ENCODE results near the gene ZNF385D.

ZNF385D gene

DNA sequence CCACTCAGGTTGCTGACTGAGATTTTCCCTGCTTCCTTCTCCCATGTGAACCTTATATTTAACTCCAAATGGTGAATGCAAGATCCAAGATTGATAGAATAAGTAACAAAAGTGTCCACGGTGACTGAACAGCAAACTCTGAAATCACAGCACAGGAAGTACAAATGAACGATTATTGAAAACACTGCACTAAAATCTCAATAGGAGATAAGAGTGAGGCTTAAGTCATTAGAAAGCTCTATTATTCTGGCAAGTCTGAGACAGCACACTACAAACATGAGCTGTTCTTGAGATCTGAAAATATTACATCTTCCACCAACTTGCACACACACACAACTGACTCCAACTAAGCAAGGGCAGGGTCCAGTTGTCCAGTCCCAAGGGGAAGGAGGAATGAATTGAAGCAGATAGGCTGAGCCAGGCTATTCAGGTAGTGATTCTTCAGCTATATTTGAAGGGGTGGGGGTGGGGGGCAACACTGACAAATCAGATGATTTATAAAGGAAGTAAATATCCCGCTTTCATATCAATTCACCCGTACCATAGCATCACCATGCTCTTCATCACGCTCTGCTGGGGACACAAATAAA is 2.9 kb downstream of the ZNF385D start:
- DNase-seq (ENCODE audit: low read depth in 2 of 2) = no peak

DNA sequence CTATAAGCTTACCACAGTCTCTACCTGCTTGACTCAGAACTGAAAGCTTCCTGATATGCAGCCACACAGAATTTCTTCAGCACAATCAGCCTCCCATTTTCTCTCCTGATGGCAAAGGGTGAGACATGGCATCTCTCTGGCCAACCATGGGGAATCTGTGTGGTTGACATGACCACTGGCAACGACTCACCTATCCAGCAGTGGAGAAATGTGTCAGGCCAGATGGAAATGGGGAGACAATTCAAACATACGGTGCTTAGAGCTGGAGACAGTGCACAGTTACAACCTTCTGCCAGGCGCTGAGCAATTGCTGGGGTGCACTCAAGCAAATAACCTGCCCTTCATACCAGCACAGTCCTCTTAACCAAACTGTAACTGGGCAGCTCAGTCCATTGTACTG is 3.6 kb downstream of the ZNF385D start:
- no peak for DNase-seq (ENCODE audit: low read depth in 2 of 2)

DNA sequence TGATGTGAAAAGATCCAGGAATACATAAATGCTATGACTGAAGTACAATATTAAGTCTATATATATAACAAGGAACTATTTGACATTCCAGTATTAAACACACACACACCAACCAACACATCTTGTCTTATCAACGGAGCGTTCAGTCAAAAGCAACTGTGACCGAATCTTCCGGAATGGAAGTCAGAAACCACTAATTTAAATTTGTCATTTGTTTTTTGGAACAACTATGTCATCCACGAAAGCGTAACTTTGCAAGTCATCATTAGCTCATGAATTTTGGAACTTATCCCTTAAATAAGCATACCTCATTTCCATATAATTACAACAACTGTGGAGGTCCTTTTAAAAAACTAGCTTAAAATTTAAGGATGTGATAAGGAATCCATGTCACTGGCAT is 5.0 kb downstream of the ZNF385D start:
- DNase-seq (ENCODE audit: low read depth in 2 of 2) = no peak

DNA sequence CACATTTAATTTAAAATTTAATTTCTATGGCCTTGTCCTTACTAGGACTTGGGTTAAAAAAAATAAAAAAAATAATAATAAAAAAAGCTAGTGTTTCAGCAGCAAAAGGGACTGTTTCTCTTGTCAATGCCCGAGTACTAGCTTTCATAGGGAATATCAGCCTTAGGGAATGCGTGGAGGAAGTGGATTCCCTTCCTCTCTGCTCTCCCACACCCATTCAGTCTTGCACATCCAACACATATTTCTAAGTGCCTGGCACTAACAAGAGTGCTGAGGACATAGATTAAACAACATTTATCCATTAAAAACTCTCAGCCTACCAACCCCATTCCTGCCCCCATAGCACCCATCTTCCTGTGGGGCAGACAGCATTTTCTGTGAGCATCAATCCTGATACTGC is 6.2 kb downstream of the ZNF385D start:
- no peak for DNase-seq (ENCODE audit: low read depth in 2 of 2)

DNA sequence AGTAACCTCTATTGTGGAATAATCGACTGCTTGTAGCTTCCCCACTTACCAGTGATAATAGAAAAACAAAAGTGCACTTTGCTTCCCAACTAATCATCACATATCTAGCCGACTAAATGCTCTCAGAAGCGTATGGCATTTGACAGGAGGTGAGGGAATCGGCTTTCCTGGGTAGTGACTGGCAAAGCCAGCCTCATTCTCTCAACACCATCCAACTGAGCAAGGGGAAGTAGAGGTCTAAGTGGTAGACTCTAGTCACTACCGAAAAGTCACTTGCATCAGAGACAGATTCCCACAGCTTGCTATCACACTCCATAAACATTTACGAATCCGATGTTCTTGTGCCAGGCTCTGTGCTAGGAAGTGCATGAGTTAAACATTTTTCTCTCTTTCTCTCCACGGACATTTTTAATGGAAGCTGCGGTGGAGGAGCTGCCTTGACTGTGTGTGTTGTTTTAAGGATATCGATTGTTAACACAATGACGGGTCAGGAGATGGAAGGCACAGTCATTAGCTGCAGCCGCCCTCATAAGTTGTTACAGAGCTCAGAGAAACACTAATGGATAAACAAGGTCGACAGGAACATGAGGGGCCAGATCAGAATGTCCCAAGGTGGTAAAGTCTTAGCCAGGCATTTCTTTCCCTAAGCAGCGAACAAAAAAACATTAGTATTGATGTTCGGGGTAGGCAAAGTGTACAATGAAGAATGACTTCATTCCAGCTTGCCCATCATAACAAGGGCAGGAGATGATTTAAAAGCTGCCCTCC is 11.9 kb downstream of the ZNF385D start:
- no peak for DNase-seq (ENCODE audit: low read depth in 2 of 2)

DNA sequence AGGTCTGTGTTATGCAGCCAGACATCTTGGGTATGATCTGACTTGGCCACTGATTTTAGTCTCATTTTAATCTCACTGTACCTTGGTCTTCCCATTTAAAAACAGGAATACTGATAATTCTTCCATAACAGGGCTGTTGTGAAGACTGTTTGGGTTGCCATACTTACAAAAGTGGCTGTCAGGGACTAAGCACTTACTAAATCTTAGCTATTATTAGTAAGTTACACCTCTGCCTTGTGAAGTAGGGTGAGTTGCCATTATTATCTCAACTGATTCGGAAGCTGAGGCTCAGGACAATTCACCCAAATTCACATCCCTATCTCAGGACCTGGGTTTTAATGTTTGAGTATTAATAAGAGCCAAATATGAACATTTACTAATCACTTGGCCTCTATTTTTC is 12.7 kb downstream of the ZNF385D start:
- no peak for DNase-seq (ENCODE audit: low read depth in 2 of 2)

DNA sequence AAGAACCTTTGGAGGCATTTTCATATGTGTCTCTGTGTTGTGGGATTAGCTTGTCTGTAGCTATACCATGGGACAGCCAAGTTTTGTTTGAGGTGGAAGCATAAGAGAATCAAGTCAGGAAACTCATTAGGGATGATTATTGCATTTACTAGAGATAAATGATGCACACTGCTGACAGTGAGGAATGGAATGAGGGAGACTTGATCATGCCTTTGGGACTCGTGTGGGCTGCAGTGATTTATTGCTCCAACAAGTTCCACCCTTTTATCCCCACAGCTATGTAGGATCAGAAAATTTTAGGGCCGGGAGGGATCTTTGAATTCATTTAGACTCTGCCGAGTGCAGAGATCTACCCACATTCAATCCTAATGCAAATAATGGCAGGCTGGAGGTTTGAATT is 16.3 kb downstream of the ZNF385D start:
- no peak for DNase-seq (ENCODE audit: low read depth in 2 of 2)

DNA sequence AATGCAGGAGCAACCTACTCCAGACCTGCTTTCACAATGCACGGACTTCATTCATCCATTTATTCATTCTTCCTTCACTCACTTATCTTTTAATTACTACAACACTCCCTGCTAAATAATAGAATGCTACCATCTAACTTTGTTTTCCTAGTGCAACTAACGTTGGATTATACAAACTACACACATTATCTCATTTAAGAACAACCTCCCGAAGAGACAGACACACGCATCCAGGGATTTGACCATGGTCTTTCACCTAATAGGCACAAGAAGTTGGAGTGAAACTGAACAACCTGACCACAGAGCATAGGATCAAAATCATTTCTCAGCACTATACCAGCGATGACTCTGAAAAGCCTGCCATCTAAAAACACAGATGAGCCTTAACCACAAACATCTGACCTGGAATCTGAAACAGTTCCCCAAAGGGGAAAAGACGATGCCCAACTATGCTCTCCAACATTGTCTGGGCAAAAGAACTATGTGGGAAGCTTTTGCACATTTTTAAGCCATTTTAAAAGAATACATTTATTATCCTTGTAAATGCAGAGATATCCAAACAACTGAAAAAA is 21.0 kb downstream of the ZNF385D start:
- no peak for DNase-seq (ENCODE audit: low read depth in 2 of 2)

DNA sequence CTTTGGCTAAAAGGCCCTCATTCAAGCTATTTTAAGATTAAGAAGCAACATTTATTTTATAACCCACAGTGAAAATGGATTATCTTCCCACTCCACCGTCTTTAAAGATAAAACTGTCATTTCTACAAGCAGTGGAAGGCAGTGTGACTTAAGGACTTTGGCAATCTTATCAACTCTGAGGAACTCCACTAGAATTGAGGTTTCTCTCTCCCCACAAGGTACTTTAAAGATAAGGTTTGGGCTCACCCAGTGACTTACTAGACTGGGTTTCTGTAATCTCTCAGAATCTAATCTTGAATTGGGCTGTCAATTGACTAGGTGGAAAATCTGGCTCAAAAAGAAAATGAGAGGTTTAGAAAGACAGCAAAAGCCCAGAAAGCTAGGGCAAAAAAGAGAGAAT is 21.7 kb downstream of the ZNF385D start:
- DNase-seq (ENCODE audit: low read depth in 2 of 2) = no peak

DNA sequence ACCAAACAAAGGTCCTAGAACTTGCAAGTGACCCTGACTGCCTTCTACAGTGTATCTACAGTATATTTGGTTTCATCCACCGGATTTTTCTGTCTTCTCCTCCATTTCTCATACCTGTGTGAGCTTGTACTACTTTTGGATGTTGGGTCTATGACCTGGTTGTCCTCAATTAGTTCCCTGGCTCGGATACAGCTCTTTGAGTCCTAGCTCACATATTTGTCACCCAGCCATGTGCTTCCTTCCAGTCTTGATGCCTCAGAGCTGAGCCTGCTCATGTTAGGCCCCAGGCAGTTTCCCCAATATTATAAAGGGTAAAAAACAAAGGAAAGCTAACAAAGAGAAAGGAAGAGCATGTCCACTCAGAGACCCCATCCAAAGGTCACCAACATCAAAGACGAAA is 28.2 kb downstream of the ZNF385D start:
- no peak for DNase-seq (ENCODE audit: low read depth in 2 of 2)

DNA sequence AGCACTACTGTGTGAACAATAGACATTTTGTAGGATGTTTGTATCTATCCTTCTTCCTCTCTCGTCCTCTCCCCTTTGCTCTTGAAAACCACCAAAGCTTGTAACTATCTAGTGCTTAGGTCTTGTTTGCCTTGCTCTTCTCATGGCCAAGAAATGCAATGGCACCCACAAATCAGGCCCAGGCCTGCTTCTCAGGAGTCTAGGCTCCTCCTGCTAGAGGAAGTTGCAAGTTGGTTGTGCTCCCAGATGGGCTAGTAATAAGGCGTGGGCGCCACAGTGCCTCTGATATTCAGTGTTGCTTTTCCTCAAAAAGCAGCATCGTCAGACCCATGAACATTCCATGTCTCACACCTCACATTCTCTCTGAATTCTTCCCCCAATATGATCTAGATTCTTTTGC is 28.7 kb downstream of the ZNF385D start:
- DNase-seq (ENCODE audit: low read depth in 2 of 2) = no peak

DNA sequence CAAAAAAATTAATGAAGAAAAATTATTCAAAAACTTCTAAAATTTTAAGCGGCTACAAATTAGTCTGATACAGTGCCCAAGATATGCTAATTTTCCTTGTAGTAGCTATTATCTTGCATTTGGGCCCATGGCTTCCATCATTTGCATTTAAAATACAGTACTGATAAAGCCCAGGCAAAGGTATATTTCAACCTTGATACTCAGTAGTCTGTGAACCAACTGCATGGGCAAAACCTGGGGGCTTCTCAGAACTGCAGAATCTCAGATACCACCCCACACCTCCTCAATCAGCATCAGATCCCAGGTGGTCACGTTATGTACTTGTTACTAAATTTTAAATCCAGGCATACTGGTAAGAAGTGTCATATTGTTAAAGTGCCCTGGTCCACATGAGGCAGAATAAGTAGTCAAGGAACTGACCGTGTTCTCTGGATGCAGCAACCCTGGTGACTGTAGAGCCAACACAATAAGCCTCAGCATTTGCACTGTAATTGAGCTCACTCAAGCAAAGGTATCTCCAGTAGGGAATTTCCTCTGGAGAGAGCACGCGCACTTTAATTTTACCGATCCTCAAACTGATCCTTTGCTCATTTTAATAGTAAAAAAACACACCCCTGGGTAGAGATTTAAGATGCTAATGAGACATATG is 31.9 kb downstream of the ZNF385D start:
- DNase-seq (ENCODE audit: low read depth in 2 of 2) = no peak

DNA sequence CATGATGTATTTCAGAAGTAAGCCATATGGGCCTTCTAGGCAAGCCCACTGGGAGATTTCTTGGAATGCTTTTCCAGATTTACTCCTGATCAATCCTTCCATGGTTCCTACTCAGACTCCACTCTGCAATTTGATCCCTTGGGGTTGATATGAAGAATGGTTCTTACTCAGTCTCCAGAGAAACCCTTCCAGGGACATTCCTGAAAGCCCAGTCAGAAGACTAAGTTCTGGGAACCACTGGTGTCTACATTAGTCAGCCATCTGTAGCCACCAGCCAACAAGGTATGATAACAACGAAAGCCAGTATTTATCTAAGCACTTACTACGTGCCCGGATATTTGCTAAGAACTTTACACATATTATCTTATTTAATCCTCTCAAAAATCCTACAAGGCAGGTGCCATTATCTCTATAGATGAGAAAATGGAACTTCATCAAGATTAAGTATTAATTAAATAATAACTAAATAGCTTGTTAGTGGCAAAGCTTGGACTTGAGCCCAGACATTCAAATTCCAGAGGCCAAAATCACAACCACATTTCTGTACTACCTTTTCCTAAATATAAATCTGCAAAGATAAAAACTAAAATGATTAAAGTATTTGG is 32.7 kb downstream of the ZNF385D start:
- no peak for DNase-seq (ENCODE audit: low read depth in 2 of 2)

DNA sequence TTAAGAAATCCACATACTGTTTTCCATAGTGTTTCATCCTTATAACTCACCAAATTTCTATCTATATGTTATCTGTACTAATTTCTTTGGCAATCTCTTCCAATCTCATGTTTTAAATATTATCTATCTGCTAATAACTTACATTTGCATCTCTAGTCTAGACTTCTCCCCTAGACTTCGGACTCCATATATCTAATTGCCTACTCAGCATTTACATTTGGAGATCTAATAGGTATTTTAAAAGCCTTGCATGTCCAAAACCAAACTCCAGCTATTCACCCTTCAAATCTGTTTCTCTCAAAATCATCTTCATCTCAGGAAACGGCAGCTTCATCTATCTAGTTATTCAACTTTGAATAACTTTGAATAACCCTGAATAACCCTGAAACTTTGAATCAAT is 35.3 kb downstream of the ZNF385D start:
- DNase-seq (ENCODE audit: low read depth in 2 of 2) = no peak

DNA sequence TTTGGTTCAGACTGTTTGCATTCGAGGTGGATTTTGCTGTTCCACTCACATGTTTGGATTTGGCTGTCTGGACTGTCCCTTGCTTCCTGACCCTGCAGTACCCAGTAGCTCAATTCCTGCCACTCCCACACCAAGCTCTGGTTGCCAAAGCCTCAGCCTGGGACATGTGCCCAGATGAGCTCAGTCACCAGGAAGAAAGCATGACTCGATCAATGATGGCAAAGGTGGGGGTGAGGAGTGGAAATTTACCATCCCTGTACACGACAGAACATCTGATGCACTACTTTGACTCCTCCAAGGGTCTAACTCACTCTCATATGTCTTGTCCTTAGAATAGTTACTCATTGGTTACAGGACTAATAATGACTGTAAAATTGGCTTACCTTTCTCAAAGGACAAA is 45.2 kb downstream of the ZNF385D start:
- DNase-seq (ENCODE audit: low read depth in 2 of 2) = no peak

DNA sequence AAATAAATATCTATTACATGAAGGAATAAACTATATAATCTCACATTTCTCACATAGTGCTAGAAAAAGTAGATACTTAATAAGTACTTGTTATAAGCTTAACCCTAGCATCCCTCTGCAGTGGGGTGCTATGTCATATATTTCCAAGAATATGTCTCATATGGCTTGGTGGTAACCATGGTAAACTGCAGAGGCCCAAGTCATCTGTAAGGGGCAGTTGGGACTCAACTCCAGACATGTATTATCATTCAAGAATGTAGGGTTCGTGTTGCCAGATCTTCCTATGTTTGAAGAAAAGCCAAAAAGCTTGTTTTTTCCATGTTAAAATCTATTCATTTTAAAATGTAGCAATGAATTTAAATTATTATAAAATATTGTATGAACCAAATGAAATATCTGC is 46.2 kb downstream of the ZNF385D start:
- no peak for DNase-seq (ENCODE audit: low read depth in 2 of 2)

DNA sequence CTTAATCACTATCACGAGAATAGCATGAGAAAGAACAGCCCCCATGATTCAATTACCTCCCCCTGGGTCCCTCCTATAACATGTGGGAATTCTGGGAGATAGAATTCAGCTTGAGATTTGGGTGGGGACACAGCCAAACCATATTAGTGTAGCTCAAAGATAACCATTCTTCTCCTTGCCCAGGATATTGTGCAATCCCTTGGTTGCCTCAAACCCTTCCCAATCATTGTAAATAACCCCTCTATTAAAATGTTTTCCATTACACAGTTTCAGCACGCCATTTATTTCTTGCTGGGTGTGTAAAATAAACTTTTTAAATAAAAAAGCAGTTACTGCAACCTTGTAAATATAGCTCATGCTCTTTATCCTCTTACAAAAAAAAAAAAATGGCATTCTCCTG is 47.7 kb downstream of the ZNF385D start:
- no peak for DNase-seq (ENCODE audit: low read depth in 2 of 2)

DNA sequence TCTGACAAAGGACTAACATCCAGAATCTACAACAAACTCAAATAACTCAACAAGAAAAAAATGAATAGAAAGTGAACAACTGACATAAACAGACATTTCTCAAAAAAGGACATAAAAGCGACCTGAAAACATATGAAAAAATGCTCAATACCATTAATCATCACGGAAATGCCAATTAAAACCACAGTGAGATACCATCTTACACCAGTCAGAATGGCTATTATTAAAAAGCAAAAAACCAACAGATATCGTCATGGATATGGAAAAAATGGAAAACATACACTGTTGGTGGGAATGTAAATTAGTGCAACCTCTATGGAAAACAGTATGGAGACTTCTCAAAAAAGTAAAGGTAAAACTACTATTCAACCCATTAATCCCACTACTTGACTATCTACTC is 53.3 kb downstream of the ZNF385D start:
- DNase-seq (ENCODE audit: low read depth in 2 of 2) = no peak

DNA sequence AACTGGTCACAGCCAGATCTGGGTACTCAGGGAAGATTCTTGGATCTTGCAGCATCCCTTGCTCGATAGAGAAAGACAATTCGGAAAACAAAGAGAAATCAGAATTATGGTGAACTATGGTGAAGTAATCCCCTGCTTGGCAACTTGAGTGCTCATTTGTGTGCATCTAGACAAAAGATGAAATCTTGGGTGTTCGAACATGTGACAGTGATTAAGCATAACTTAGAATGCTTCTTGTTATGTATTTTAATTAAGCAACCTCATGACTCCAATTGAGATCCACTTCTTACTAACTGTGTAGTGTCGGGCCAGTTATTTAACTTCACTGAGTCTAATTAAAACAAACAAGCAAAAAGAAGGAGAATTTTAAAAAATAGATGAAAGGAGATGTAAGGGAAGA is 56.5 kb downstream of the ZNF385D start:
- no peak for DNase-seq (ENCODE audit: low read depth in 2 of 2)

DNA sequence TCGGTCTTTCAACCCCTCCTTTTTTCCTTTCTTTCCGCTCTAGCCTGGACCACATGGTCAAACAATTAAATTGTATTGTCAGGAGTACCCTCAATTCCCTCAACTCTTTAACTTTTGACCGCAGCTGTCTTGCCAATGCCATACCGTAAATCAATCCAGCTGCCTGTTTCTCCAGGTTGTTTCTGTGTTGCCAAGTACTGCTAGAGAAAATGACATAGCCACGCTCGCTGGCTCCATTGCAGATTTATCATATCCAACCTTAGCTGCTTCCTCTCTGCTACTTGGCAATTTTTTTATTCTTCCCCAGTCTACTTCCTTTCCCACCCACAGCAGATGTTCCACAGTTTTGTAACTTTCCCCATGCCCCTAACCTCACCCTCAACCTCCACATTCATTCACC is 60.0 kb downstream of the ZNF385D start:
- DNase-seq (ENCODE audit: low read depth in 2 of 2) = no peak

DNA sequence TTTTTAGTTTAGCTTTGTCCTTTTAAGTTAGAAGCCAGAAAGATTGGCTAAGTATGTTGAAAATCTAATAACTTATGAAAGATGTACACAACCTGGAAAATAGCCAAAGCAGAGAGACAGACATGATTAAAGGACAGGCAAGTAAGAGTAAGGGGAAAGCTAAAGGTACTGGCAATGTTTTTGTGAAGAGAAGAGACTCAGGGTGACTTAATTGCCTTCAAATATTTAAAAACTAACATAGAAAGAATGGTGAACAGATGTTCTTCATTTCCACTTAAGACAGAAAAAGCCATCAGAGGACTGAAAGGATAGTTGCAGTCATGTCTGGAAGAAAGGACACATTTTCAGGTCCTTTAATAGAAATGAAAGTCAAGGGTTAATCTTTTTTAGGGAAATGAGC is 68.8 kb downstream of the ZNF385D start:
- no peak for DNase-seq (ENCODE audit: low read depth in 2 of 2)

DNA sequence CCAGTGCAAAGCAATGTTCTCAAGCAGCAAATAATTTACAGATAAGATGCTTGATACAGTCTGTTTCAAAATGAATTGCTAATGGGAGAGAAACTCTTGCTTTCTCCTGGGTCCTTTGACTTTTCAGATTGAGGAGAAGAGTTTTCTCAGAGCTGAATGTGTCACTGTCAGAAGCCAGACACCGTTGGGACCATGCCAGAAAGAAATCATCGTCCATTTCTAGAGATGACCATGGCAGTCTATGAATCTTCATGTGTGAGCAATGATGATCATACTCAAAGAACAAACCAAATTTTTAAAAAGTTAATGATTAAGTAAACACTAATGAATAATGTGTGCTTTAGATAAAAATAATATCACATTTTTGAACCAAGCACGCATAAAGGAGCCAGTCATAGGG is 77.6 kb downstream of the ZNF385D start:
- DNase-seq (ENCODE audit: low read depth in 2 of 2) = no peak

DNA sequence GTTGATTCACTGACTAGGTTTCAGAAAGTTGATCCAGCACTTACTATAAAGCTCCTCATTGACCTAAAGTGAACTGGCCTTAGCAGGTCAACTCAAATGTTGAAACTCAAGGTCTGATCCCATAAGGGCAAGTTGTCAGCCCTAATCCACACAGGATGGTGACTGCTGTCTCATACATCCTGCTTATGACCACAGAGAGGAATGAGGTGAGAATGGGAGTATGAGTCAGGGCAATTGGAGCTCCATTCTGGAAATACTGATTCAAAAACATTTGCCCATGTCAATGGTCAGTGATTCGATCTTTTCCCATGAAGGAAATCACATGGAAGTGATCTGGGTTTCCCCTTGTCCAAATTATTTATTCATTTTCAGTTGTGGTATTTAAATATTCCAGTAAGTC is 78.7 kb downstream of the ZNF385D start:
- DNase-seq (ENCODE audit: low read depth in 2 of 2) = no peak
